Raji (cell line): ENCODE data around the gene SS18.

Experiments used
- POLR2A ChIP-seq: IDR thresholded peaks from 2 replicates; pipeline ENCODE4 v1.6.1; 2011; ENCODE audit warnings: low read depth, low read length, control low read depth; ENCODE audit not compliant: insufficient read depth

The SS18 gene

GRCh38 chr18:25983730-25984129 is 106.7 kb downstream of the SS18 start:
- no peak for TF ChIP-seq POLR2A

DNA sequence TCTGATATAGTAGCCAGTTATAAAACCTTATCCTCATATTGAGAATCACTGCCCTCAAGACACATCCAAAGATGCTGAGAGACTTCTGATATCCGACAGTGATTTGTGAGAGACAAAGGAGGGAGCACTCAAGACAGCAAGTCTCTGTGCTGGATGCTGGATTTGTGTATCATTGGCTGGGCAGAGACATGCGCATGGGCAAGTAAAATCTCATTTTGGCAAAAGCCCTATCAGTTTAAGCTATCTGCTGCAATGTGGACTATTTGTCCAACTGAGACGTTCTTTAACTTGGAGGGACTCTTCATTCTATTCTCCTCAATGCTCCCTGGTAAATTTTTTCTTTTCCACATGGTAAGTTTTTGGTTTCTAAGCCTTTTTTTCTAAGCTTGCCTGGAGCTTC is 107.5 kb downstream of the SS18 start:
- TF ChIP-seq POLR2A: no peak

DNA sequence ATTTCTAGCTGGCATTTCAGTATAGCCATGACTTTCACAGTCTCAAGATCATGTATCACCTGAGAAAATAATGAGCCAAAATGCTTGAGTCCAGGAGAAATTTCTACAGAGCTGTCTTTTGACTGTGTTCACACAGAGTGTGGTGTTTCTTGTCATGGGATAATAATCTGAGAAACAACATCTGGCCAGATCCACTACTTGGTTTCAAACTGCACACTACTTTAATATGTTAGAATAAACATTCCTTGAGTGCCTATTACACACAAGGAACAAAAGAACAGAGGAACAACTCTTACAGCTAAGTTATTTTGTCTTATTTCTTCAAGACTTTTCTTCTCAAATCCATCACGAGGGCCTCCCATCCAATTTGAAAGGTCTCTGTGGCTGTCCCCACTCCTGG is 108.3 kb downstream of the SS18 start:
- TF ChIP-seq POLR2A: no peak

DNA sequence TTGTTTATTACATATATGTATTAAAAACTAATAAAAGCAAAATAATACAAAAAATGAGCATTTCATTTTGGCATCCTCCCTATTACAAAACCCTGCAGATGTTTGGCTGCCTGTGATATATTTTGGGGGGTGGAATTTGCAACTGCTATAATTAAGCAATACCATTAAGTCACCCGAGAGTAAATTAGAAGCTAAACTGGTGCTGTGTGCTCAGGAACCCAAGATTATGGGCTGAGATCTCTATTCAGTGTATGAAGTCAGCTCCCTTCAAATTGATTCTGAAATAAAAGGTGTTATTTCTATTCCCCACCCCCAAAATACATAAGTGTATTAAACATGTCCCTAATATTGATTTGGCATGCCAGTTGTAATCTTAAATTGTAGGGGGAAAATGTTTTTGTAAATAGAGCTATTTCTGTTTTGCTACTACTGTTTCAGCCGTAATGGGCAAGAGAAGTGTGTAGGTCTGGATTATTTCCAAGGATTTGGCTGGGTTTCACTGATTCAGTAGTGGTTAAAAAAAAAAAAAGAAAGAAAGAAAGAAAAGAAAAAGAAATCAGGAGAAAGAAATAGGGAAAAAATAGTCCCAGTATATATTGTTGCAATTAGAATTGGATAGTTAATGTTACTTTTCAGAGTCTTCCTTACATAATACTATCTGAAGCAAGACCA is 110.9 kb downstream of the SS18 start:
- TF ChIP-seq POLR2A: no peak

- TF ChIP-seq POLR2A: no peak
Observed at GRCh38 chr18:25976554-25976953, 113.9 kb downstream of the SS18 start.

DNA sequence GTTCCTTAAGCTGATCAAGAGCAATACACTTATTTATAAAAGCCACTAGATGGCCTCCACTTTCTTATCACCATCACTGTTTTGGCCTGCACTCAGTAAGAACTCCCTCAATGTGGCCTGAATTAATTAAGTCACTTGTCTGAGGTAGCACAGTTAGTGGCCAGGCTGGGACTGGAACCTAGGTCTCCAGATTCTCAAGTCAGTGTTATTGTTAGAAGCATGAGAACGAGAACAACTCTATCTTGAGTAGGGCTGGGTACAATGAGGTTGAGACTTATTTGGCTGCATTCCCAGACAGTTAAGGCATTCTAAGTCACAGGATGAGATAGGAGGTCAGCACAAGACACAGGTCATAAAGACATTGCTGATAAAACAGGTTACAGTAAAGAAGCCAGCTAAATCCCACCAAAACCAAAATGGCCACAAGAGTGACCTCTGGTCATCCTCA is 115.8 kb downstream of the SS18 start:
- TF ChIP-seq POLR2A: no peak
